ENCODE data around the gene LCK. TPM values are rescaled to one million over a fixed set of nuclear protein-coding genes. Genes with fewer than 3 reads are reported as not detected.

Gene LCK
- total and polyA plus RNA-seq, 9 of the 15 experiments (the other 6 are each of a cell fraction or from before 2014, with no cell fraction given): 0.04 to 0.47 (median 0.13) TPM; not detected in 6

DNA sequence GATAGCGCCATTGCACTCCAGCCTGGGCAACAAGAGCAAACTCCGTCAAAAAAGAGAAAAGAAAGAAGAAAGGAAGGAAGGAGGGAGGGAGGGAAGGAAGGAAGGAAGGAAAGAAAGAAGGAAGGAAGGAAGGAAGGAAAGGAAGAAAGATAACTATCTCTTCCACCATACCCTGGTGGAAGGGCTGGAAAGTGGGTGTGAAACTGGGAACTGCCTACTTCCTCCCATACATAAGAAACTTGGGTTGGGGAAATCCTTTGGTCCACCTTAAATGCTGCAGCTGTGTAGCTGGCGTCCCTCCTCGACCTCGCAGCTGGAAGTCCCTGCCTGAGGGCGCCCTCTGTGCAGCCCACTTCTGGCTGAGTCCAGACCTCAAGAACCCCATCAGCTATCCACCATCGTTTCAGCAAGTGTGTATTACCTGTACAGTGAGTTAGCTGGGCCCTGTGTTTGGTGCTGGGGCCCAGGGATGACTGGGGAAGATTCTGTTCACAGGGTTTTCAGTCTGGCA, 8.7 kb upstream of the LCK start (continued):
- TF ChIP-seq XRCC4 (IDR thresholded peaks at IDR 0.05; ENCODE audit: extremely low read depth, insufficient read depth, insufficient read length) (no peak), ZNF174 (CRISPR knock-in tag; IDR thresholded peaks at IDR 0.05) (no peak), ZSCAN29 (IDR thresholded peaks at IDR 0.05) (no peak), ZNF41 (CRISPR knock-in tag; conservative IDR thresholded peaks at IDR 0.05) (no peak), ZNF707 (CRISPR knock-in tag; conservative IDR thresholded peaks at IDR 0.05) (no peak), SMAD3 (CRISPR knock-in tag; conservative IDR thresholded peaks at IDR 0.05) (no peak), SNAPC5 (CRISPR knock-in tag; IDR thresholded peaks at IDR 0.05) (no peak), SUPT5H (IDR thresholded peaks at IDR 0.05) (no peak), KHSRP (IDR thresholded peaks at IDR 0.05) (no peak), LCOR (CRISPR knock-in tag; IDR thresholded peaks at IDR 0.05) (no peak), HNRNPK (IDR thresholded peaks at IDR 0.05; ENCODE audit: low read depth, low read length, poor library complexity, severe bottlenecking) (no peak), KAT7 (CRISPR knock-in tag; IDR thresholded peaks at IDR 0.05; ENCODE audit: borderline replicate concordance) (no peak), DIDO1 (tag; IDR thresholded peaks at IDR 0.05; ENCODE audit: low read depth) (no peak), MYC (IDR thresholded peaks at IDR 0.05; ENCODE audit: low read depth, low read length) (no peak), MYC (CRISPR knock-in tag; IDR thresholded peaks at IDR 0.05; ENCODE audit: borderline replicate concordance, low read depth) (no peak), ZBTB8A (IDR thresholded peaks at IDR 0.05; ENCODE audit: partially characterized antibody) (no peak), ZC3H8 (IDR thresholded peaks at IDR 0.05) (no peak), RBM39 (optimal IDR thresholded peaks at IDR 0.05; ENCODE audit: low read depth, low read length) (no peak), ZBTB7A (IDR thresholded peaks at IDR 0.05; ENCODE audit: borderline replicate concordance, control insufficient read depth, low read depth, low read length) (no peak), NKRF (IDR thresholded peaks at IDR 0.05; ENCODE audit: borderline replicate concordance) (0 out of 2 replicates have a peak, but pooled peaks have one; percentile 37), ZNF75A (CRISPR knock-in tag; IDR thresholded peaks at IDR 0.05) (no peak)
- TF ChIP-seq, protein P1, sequence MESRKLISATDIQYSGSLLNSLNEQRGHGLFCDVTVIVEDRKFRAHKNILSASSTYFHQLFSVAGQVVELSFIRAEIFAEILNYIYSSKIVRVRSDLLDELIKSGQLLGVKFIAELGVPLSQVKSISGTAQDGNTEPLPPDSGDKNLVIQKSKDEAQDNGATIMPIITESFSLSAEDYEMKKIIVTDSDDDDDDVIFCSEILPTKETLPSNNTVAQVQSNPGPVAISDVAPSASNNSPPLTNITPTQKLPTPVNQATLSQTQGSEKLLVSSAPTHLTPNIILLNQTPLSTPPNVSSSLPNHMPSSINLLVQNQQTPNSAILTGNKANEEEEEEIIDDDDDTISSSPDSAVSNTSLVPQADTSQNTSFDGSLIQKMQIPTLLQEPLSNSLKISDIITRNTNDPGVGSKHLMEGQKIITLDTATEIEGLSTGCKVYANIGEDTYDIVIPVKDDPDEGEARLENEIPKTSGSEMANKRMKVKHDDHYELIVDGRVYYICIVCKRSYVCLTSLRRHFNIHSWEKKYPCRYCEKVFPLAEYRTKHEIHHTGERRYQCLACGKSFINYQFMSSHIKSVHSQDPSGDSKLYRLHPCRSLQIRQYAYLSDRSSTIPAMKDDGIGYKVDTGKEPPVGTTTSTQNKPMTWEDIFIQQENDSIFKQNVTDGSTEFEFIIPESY (CRISPR knock-in tag; IDR thresholded peaks at IDR 0.05): peak; percentile 52; the same call in 1 of the 2 replicates
- TF ChIP-seq, protein P2, sequence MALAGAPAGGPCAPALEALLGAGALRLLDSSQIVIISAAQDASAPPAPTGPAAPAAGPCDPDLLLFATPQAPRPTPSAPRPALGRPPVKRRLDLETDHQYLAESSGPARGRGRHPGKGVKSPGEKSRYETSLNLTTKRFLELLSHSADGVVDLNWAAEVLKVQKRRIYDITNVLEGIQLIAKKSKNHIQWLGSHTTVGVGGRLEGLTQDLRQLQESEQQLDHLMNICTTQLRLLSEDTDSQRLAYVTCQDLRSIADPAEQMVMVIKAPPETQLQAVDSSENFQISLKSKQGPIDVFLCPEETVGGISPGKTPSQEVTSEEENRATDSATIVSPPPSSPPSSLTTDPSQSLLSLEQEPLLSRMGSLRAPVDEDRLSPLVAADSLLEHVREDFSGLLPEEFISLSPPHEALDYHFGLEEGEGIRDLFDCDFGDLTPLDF (CRISPR knock-in tag; IDR thresholded peaks at IDR 0.05): no peak
- TF ChIP-seq, protein P3, sequence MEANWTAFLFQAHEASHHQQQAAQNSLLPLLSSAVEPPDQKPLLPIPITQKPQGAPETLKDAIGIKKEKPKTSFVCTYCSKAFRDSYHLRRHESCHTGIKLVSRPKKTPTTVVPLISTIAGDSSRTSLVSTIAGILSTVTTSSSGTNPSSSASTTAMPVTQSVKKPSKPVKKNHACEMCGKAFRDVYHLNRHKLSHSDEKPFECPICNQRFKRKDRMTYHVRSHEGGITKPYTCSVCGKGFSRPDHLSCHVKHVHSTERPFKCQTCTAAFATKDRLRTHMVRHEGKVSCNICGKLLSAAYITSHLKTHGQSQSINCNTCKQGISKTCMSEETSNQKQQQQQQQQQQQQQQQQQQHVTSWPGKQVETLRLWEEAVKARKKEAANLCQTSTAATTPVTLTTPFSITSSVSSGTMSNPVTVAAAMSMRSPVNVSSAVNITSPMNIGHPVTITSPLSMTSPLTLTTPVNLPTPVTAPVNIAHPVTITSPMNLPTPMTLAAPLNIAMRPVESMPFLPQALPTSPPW (CRISPR knock-in tag; IDR thresholded peaks at IDR 0.05): no peak

All from K562 (cell line).